ENCODE results near the gene ZBED4. TPM values are rescaled to one million over a fixed set of nuclear protein-coding genes. Genes with fewer than 3 reads are reported as not detected.

Gene ZBED4
- total RNA-seq, 1 donor from 2014 or later = 3.8 TPM

- no peak for ATAC-seq (ENCODE audit: poor library complexity)
- intact Hi-C loops (cut with DNase I) = no loop called here
- DNase-seq = no peak
Measured at GRCh38 chr22:49867303-49868265, 13.9 kb downstream of the ZBED4 start.

- intact Hi-C loops (cut with DNase I) = no loop called here
- DNase-seq = no peak
- no peak for ATAC-seq (ENCODE audit: poor library complexity)
Measured at GRCh38 chr22:49869086-49869830, 15.6 kb downstream of the ZBED4 start.

GRCh38 chr22:49869845-49870712 is 16.4 kb downstream of the ZBED4 start:
- no peak for ATAC-seq (ENCODE audit: poor library complexity)
- intact Hi-C loops (cut with DNase I) = no loop called here
- DNase-seq = no peak

GRCh38 chr22:49871482-49871881 is 17.8 kb downstream of the ZBED4 start:
- ATAC-seq (ENCODE audit: poor library complexity) (no peak), DNase-seq (no peak)
- intact Hi-C loops (cut with DNase I) = no loop called here

GRCh38 chr22:49872347-49872746 is 18.7 kb downstream of the ZBED4 start:
- intact Hi-C loops (cut with DNase I) = no loop called here
- no peak for ATAC-seq (ENCODE audit: poor library complexity)
- no peak for DNase-seq

GRCh38 chr22:49873228-49873940 is 19.7 kb downstream of the ZBED4 start:
- intact Hi-C loops (cut with DNase I) = no loop called here
- DNase-seq (no peak), ATAC-seq (ENCODE audit: poor library complexity) (no peak)

GRCh38 chr22:49877642-49878041 is 24.0 kb downstream of the ZBED4 start:
- ATAC-seq (ENCODE audit: poor library complexity) = no peak
- no peak for DNase-seq
- intact Hi-C loops (cut with DNase I) = no loop called here

GRCh38 chr22:49878206-49878605 is 24.6 kb downstream of the ZBED4 start:
- intact Hi-C loops (cut with DNase I) = no loop called here
- no peak for DNase-seq
- ATAC-seq (ENCODE audit: poor library complexity) = no peak

- DNase-seq (no peak), ATAC-seq (ENCODE audit: poor library complexity) (no peak)
- intact Hi-C loops (cut with DNase I) = no loop called here
Measured at GRCh38 chr22:49879871-49880270, 26.2 kb downstream of the ZBED4 start.

GRCh38 chr22:49880281-49880680 is 26.6 kb downstream of the ZBED4 start:
- ATAC-seq (ENCODE audit: poor library complexity) (no peak), DNase-seq (no peak)
- intact Hi-C loops (cut with DNase I) = no loop called here

GRCh38 chr22:49881856-49882255 is 28.2 kb downstream of the ZBED4 start:
- no peak for DNase-seq
- intact Hi-C loops (cut with DNase I) = no loop called here
- no peak for ATAC-seq (ENCODE audit: poor library complexity)

- intact Hi-C loops (cut with DNase I) = no loop called here
- DNase-seq (no peak), ATAC-seq (ENCODE audit: poor library complexity) (peak; percentile 20)
Measured at GRCh38 chr22:49882519-49883293, 29.1 kb downstream of the ZBED4 start.

GRCh38 chr22:49883294-49883640 is 29.6 kb downstream of the ZBED4 start:
- intact Hi-C loops (cut with DNase I) = no loop called here
- ATAC-seq (ENCODE audit: poor library complexity) = no peak
- no peak for DNase-seq

GRCh38 chr22:49884075-49884474 is 30.4 kb downstream of the ZBED4 start:
- intact Hi-C loops (cut with DNase I) = no loop called here
- no peak for ATAC-seq (ENCODE audit: poor library complexity)
- DNase-seq = no peak

- ATAC-seq (ENCODE audit: poor library complexity) (no peak), DNase-seq (no peak)
- intact Hi-C loops (cut with DNase I) = no loop called here
Measured at GRCh38 chr22:49884503-49885260, 31.0 kb downstream of the ZBED4 start.

- intact Hi-C loops (cut with DNase I) = no loop called here
- ATAC-seq (ENCODE audit: poor library complexity) (no peak), DNase-seq (no peak)
Measured at GRCh38 chr22:49885281-49885680, 31.6 kb downstream of the ZBED4 start.

GRCh38 chr22:49885881-49886280 is 32.2 kb downstream of the ZBED4 start:
- intact Hi-C loops (cut with DNase I) = no loop called here
- DNase-seq = no peak
- no peak for ATAC-seq (ENCODE audit: poor library complexity)

Data from Right ventricle myocardium superior (tissue), 1 donor.